Activated CD8-positive, alpha-beta memory T cell treated with anti-CD3 and anti-CD28 coated beads for 4 hours (primary cell): ENCODE data around the gene BEND5.

ENCODE experiments used
- DNase-seq, 2 donors: peaks; one replicate each; pipeline ENCODE4 v3.0.0-alpha.2; 2020; ENCODE audit warnings: low read depth in 2 of 2

Gene BEND5

GRCh38 chr1:48720929-48721328, 55.8 kb downstream of the BEND5 start:
- DNase-seq: no peak

- no peak for DNase-seq
Observed at GRCh38 chr1:48718705-48719104, 58.0 kb downstream of the BEND5 start.

- DNase-seq: no peak
Observed at GRCh38 chr1:48718116-48718630, 58.5 kb downstream of the BEND5 start.

GRCh38 chr1:48717082-48717481, 59.6 kb downstream of the BEND5 start:
- no peak for DNase-seq

- DNase-seq: no peak
Observed at GRCh38 chr1:48715921-48716320, 60.8 kb downstream of the BEND5 start.

GRCh38 chr1:48710915-48711314, 65.8 kb downstream of the BEND5 start:
- no peak for DNase-seq

GRCh38 chr1:48710318-48710717, 66.4 kb downstream of the BEND5 start:
- no peak for DNase-seq

GRCh38 chr1:48704736-48705135, 72.0 kb downstream of the BEND5 start:
- DNase-seq: no peak

- no peak for DNase-seq
Observed at GRCh38 chr1:48701445-48701844, 75.2 kb downstream of the BEND5 start.

GRCh38 chr1:48697066-48697707, 79.5 kb downstream of the BEND5 start:
- DNase-seq: peak; percentile 9 to 13

- DNase-seq: no peak
Observed at GRCh38 chr1:48695161-48695560, 81.5 kb downstream of the BEND5 start.

GRCh38 chr1:48693674-48694320, 82.9 kb downstream of the BEND5 start:
- DNase-seq: no peak

GRCh38 chr1:48693180-48693579, 83.5 kb downstream of the BEND5 start:
- no peak for DNase-seq

GRCh38 chr1:48692235-48692634, 84.5 kb downstream of the BEND5 start:
- no peak for DNase-seq

GRCh38 chr1:48691429-48692001, 85.2 kb downstream of the BEND5 start:
- no peak for DNase-seq

- DNase-seq: no peak
Observed at GRCh38 chr1:48688102-48688760, 88.5 kb downstream of the BEND5 start.

GRCh38 chr1:48687282-48688045, 89.2 kb downstream of the BEND5 start:
- DNase-seq: no peak

GRCh38 chr1:48686159-48686558, 90.5 kb downstream of the BEND5 start:
- no peak for DNase-seq

GRCh38 chr1:48684381-48684780, 92.3 kb downstream of the BEND5 start:
- no peak for DNase-seq

- DNase-seq: no peak
Observed at GRCh38 chr1:48683839-48684238, 92.9 kb downstream of the BEND5 start.

- no peak for DNase-seq
Observed at GRCh38 chr1:48681476-48682305, 95.0 kb downstream of the BEND5 start.
